Erythroblast (primary cell): ENCODE results near the gene COG5.

Experiments
- GATA1 ChIP-seq: IDR thresholded peaks from 2 replicates; pipeline ENCODE4 v1.6.1; 2011; ENCODE audit warnings: low read depth, mild to moderate bottlenecking, control low read depth, low read length, moderate library complexity
- POLR2A ChIP-seq: IDR thresholded peaks from 2 replicates; pipeline ENCODE4 v1.6.1; 2011; ENCODE audit warnings: mild to moderate bottlenecking, low read length

- TF ChIP-seq POLR2A: no peak
- no peak for TF ChIP-seq GATA1
These were observed 492 bp downstream of the COG5 start for GRCh38 chr7:107563081-107563774.
